ENCODE results near the gene ELMO2. TPM values are rescaled to one million over a fixed set of nuclear protein-coding genes. Genes with fewer than 3 reads are reported as not detected.

The ELMO2 gene
- total and polyA plus RNA-seq, 2 donors (not counting 1 experiment from before 2014, with no cell fraction given), result 22.1 to 41.7 TPM

DNA sequence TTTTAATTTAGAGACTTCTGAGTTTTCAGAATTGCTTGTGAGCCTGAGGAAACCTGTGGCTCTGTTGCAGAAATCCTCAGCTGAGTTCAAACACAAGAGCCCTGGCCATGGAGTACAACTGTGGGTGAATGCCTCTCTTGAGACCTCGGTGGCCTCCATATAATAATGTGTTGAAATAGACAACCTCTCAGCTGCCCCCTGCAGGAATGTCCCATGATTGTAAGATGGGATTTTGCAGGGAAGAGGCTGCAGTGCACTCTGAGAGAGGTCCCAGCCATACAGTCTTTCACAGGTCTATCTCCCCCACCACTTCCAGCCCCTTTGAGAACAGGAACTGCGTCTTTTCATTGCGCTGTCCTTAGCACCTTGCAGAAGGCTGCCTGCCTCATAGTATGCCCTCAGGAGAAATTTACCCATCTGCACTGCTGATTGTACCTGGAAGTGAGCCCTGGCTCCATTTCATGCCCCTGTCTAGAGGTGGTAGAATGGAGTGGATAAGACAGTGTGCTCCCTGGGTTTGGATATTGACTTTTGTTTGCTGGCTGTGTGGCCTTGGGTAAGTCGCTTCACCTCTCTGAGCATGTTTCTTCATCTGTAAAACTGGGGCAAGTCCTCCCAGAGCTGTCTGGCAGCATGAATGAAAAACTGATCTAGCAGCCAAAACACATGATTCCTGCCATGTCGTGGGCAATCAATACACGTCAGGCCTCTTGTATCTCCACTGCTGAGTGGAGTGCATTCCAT lies 81.3 kb downstream of the ELMO2 start:
- H3K4me2 ChIP-seq (replicated peaks; ENCODE audit: low read depth, low read length, poor library complexity, severe bottlenecking), result no peak overlapping the region
- DNase-seq (no peak), ATAC-seq (ENCODE audit: low read depth) (no peak)
- no peaks in the 10 kb centered on the region for H3K9me3 ChIP-seq (ENCODE audit: control extremely low read depth in 1 of 3, control insufficient read depth in 2 of 3, insufficient read depth in 1 of 3, low read length in 2 of 3)
- H3K36me3 ChIP-seq (replicated peaks in 1 of 2; ENCODE audit: control extremely low read depth in 1 of 2, control insufficient read depth in 1 of 2, extremely low read depth in 1 of 2, insufficient read depth in 2 of 2, low read length in 1 of 2), result no peaks in the 10 kb centered on the region
- H3K9ac ChIP-seq (ENCODE audit: low read length), result no peak overlapping the region
- TF ChIP-seq, protein P1, sequence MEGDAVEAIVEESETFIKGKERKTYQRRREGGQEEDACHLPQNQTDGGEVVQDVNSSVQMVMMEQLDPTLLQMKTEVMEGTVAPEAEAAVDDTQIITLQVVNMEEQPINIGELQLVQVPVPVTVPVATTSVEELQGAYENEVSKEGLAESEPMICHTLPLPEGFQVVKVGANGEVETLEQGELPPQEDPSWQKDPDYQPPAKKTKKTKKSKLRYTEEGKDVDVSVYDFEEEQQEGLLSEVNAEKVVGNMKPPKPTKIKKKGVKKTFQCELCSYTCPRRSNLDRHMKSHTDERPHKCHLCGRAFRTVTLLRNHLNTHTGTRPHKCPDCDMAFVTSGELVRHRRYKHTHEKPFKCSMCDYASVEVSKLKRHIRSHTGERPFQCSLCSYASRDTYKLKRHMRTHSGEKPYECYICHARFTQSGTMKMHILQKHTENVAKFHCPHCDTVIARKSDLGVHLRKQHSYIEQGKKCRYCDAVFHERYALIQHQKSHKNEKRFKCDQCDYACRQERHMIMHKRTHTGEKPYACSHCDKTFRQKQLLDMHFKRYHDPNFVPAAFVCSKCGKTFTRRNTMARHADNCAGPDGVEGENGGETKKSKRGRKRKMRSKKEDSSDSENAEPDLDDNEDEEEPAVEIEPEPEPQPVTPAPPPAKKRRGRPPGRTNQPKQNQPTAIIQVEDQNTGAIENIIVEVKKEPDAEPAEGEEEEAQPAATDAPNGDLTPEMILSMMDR (IDR thresholded peaks at IDR 0.05), result no peak
- no peak for TF ChIP-seq EZH2 (IDR thresholded peaks at IDR 0.05; ENCODE audit: borderline replicate concordance, insufficient read depth, low read depth, low read length, poor library complexity, severe bottlenecking)
- H3K27me3 ChIP-seq (replicated peaks in 1 of 4; ENCODE audit: control extremely low read depth in 1 of 4, control insufficient read depth in 3 of 4, insufficient read depth in 4 of 4, low read length in 3 of 4), result peaks cover 0 to 25% (median 0%) of the 10 kb centered on the region in 4 experiments
- H3K27ac ChIP-seq (ENCODE audit: low read length in 2 of 2), result no peak overlapping the region
- H4K20me1 ChIP-seq (ENCODE audit: control insufficient read depth, insufficient read depth, low read length, poor library complexity, severe bottlenecking), result no peaks in the 10 kb centered on the region
- H3K79me2 ChIP-seq (ENCODE audit: control insufficient read depth, insufficient read depth, low read length), result no peaks in the 10 kb centered on the region
- H3K4me3 ChIP-seq (ENCODE audit: control extremely low read depth in 1 of 5, extremely low read depth in 1 of 5, insufficient read depth in 1 of 5, low read depth in 2 of 5, low read length in 4 of 5), result no peak overlapping the region
- peaks cover 0 to 4% of the 10 kb centered on the region in 2 donors for H3K4me1 ChIP-seq (ENCODE audit: control insufficient read depth in 2 of 2, insufficient read depth in 2 of 2, low read length in 2 of 2)
- Mint-ChIP-seq H3K4me3 (no peak overlapping the region), H3K27ac (no peak overlapping the region), H3K4me1 (no peaks in the 10 kb centered on the region), H3K9me3 (ENCODE audit: insufficient read depth) (no peaks in the 10 kb centered on the region), H3K27me3 (peaks cover 47% of the 10 kb centered on the region)
- intact Hi-C loops (cut with micrococcal nuclease), result no loop called here
- WGBS (ENCODE audit: insufficient coverage), result 81% methylated on average over 5 of the region's 6 CpGs
- no peak overlapping the region for H2AFZ ChIP-seq (ENCODE audit: insufficient read depth, low read depth, low read length, poor library complexity, severe bottlenecking)
- POLR2A ChIA-PET, result no interaction called here
- CTCF ChIA-PET, result interaction anchor here (1.4 kb wide), 1 partner anchor 302 kb away, joined by 3 read pairs; no protein-coding TSS in a partner anchor

DNA sequence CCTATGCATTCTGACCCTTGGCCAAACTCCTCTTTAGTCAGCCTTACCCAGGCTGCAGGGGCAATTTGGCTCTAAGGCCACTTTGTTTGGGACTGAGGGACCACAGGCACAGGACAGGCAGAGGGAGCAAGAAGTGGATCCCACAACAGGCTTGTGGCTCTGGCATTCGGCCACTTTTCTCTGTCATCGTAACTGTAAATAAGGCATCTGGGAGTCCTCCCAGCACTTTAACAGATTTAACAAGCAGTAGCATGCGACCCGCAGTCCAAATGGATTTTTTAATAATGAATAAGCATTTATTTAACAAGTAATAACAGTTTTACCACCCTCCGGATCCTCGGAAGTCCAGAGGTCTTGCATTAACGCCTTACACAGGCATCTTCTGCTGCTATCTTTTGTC lies 82.0 kb downstream of the ELMO2 start:
- Histone ChIP-seq H4K20me1 (ENCODE audit: control insufficient read depth, insufficient read depth, low read length, poor library complexity, severe bottlenecking) (no peaks in the 10 kb centered on the region), H2AFZ (ENCODE audit: insufficient read depth, low read depth, low read length, poor library complexity, severe bottlenecking) (no peak overlapping the region), H3K4me1 (ENCODE audit: control insufficient read depth in 2 of 2, insufficient read depth in 2 of 2, low read length in 2 of 2) (no peaks in the 10 kb centered on the region), H3K9me3 (ENCODE audit: control extremely low read depth in 1 of 3, control insufficient read depth in 2 of 3, insufficient read depth in 1 of 3, low read length in 2 of 3) (no peaks in the 10 kb centered on the region), H3K4me3 (ENCODE audit: control extremely low read depth in 1 of 5, extremely low read depth in 1 of 5, insufficient read depth in 1 of 5, low read depth in 2 of 5, low read length in 4 of 5) (no peak overlapping the region), H3K4me2 (replicated peaks; ENCODE audit: low read depth, low read length, poor library complexity, severe bottlenecking) (no peak overlapping the region), H3K36me3 (replicated peaks in 1 of 2; ENCODE audit: control extremely low read depth in 1 of 2, control insufficient read depth in 1 of 2, extremely low read depth in 1 of 2, insufficient read depth in 2 of 2, low read length in 1 of 2) (no peaks in the 10 kb centered on the region), H3K79me2 (ENCODE audit: control insufficient read depth, insufficient read depth, low read length) (no peaks in the 10 kb centered on the region), H3K27ac (ENCODE audit: low read length in 2 of 2) (no peak overlapping the region), H3K9ac (ENCODE audit: low read length) (no peak overlapping the region), H3K27me3 (replicated peaks in 1 of 4; ENCODE audit: control extremely low read depth in 1 of 4, control insufficient read depth in 3 of 4, insufficient read depth in 4 of 4, low read length in 3 of 4) (peaks cover 0 to 24% (median 0%) of the 10 kb centered on the region in 4 experiments)
- TF ChIP-seq, protein P1 (IDR thresholded peaks at IDR 0.05), result no peak
- TF ChIP-seq EZH2 (IDR thresholded peaks at IDR 0.05; ENCODE audit: borderline replicate concordance, insufficient read depth, low read depth, low read length, poor library complexity, severe bottlenecking), result no peak
- Mint-ChIP-seq H3K27me3 (peaks cover 51% of the 10 kb centered on the region), H3K4me3 (no peak overlapping the region), H3K9me3 (ENCODE audit: insufficient read depth) (no peaks in the 10 kb centered on the region), H3K27ac (no peak overlapping the region), H3K4me1 (no peaks in the 10 kb centered on the region)
- POLR2A ChIA-PET, result no interaction called here
- no peak for ATAC-seq (ENCODE audit: low read depth)
- 80% methylated on average over 1 of the region's 7 CpGs for WGBS (ENCODE audit: insufficient coverage)
- no peak for DNase-seq
- CTCF ChIA-PET, result interaction anchor here (1.4 kb wide), 1 partner anchor 302 kb away, joined by 3 read pairs; no protein-coding TSS in a partner anchor
- intact Hi-C loops (cut with micrococcal nuclease), result no loop called here
